Motor neuron (in vitro differentiated cells): ENCODE data around the gene LAPTM5. TPM values are rescaled to one million over a fixed set of nuclear protein-coding genes. Genes with fewer than 3 reads are reported as not detected.
A peak's percentile ranks its signal among the peaks of the same experiment; 100 is the strongest.

ENCODE experiments used
- ATAC-seq, 8 experiments: fragments of 200-7000 bp; cut with Tn5 transposase; replicated peaks in 6 of 8; 2 replicates each; pipeline ENCODE4 v1.8.0; 2021; ENCODE audit warnings: mild to moderate bottlenecking in 8 of 8, moderate library complexity in 8 of 8
- H3K27ac ChIP-seq, 2 donors: fragments of 250-450 bp; sonication (Bioruptor Pico); 2 replicates each; pipeline ENCODE4 v1.9.0; 2021; ENCODE audit warnings: antibody characterized with exemption in 2 of 2, mild to moderate bottlenecking in 2 of 2, moderate library complexity in 1 of 2
- H3K4me1 ChIP-seq, 2 donors: fragments of 250-450 bp; sonication (Bioruptor Pico); replicated peaks in 1 of 2; 2 replicates each; pipeline ENCODE4 v1.6.1; 2021; ENCODE audit warnings: antibody characterized with exemption in 2 of 2, mild to moderate bottlenecking in 2 of 2, moderate library complexity in 1 of 2
- H3K4me3 ChIP-seq, 5 donors: fragments of 250-450 bp; sonication (Bioruptor Pico); 2 replicates each; pipeline ENCODE4 v1.9.0; 2021; ENCODE audit warnings: antibody characterized with exemption in 5 of 5, mild to moderate bottlenecking in 5 of 5, moderate library complexity in 4 of 5
- WGBS, 10 experiments: fragments of 450-650 bp; shearing (Covaris generic); methylation state at CpG; one replicate each; pipeline ENCODE4 v1.0.0; 2022; 5-methylcytosine and 5-hydroxymethylcytosine counted together
- in situ Hi-C, 9 experiments: fragments of 400-800 bp; cut with MboI; loops; one replicate each; pipeline ENCODE4 v1.15.0; 2021; ENCODE audit warnings: low sequenced_read_pairs in 9 of 9, low pct_unique_long_range_greater_than_20kb in 2 of 9; ENCODE audit not compliant: unreplicated experiment in 9 of 9
- total RNA-seq, 8 experiments: library from RNA; unstranded; fragments of 300-600 nt; gene quantifications; 2 replicates each; pipeline versions ENCODE4 v1.2.3 to v1.2.4, GENCODE V29; 2022

The LAPTM5 gene
- total RNA-seq, 8 experiments from 2014 or later, result 0.31 to 2.3 (median 0.49) TPM; not detected in 1

DNA sequence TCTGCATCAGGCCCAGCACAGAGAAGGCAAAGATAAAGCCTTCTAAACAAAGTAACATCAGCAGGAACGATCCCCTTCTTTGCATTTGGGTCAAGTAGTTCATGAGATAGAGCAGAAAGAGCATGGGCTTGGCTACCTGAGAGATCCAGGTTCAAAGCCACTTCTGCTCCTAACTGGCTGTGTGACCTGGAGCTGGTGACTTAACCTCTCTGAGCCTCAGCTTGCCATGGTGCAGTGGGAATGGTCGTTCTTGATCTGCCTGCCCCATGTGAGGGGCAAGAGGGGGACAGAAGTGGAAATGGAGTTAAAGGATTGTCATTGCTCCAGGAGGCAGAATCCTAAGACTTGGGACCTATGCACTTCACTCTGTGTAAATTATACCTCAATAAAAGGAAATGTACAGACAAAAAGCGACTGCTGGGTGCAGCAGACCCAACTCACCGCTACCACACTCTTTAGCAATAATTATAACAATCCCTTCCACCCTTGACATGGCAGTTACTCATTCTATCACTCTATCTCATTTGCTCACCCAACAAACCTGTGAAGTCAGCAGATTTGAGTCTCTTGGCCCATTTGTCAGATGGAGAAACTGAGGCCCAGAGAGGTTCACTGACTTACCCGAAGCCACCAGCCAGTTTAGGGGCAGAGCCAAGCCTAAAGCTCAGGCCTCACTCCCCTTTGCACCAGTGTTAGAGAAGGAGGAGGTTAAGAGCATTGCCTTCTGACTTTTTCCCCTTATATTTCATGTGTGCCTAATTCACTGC is 32.7 kb downstream of the LAPTM5 start:
- in situ Hi-C loops, result loop anchor here in 7 of 9 experiments (10.0 to 25.0 kb wide), 4 partner anchors 50 to 1838 kb away; partner anchors contain the start of genes MECR (in 5 of the 7) and PTPRU (in 5 of the 7)
- Histone ChIP-seq H3K27ac (no peak overlapping the region), H3K4me1 (peaks cover 13 to 22% of the 10 kb centered on the region in 2 donors), H3K4me3 (no peak overlapping the region)
- ATAC-seq, result no peak
- 61 to 100% (median 81%) methylated on average over 1 to 5 of the region's 5 CpGs; no CpG with 5 or more reads in 3 of the 10 experiments for WGBS, 10 experiments

DNA sequence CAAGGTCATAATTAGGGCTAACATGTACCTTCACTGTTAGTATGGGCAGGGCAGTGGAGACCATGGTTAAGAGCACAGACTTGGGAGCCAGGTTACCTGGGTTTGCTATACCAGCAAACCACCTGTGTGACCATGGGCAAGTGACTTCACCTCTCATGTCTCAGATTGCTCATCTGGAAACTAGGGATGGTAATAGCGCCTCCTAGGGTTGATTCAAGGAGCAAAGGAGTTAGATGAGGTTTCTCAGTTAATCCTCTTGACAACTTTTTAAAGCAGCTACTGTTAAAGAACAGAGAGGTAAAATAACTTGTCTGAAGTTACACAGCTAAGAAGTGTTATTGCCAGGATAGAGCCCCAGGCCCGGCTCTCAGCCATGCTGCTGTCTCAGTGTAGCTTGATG is 33.4 kb downstream of the LAPTM5 start:
- no peak for ATAC-seq
- 92 to 100% (median 100%) methylated on average over 1 to 2 of the region's 2 CpGs; no CpG with 5 or more reads in 6 of the 10 experiments for WGBS, 10 experiments
- Histone ChIP-seq H3K27ac (no peak overlapping the region), H3K4me3 (no peak overlapping the region), H3K4me1 (peaks cover 17 to 27% of the 10 kb centered on the region in 2 donors)
- in situ Hi-C loops, result loop anchor here in 7 of 9 experiments (10.0 to 25.0 kb wide), 4 partner anchors 51 to 1837 kb away; partner anchors contain the start of genes MECR (in 5 of the 7) and PTPRU (in 5 of the 7)

DNA sequence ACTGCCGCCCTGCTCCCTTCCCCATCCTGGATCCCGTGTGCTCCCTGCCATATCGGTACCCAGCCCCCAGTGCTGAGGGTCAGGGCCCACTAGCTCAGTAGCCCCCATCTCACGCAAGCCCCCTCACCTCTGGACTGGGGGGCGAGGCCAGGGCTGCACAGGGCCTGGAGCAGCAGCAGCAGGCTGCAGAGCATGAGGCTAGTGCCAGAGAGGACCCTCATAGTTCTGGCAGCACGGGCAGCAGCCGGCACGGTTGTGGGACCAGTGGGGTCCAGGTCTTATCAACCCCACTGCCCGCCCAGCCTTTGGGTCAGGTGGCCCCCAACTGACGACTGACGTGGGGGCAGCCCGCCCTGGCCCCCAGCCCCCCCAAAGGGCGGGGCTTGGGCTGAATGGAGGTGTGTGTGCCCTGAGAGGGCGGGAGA is 34.2 kb downstream of the LAPTM5 start, which contains the start of gene MATN1:
Gene MATN1 (minus strand): TSS at position 255 of the 425 bp plus-strand sequence. CDS start 34 bp downstream, at position 221.
- 75 to 100% (median 92%) methylated on average over 1 to 4 of the region's 14 CpGs; no CpG with 5 or more reads in 7 of the 10 experiments for WGBS, 10 experiments
- peaks cover 20 to 22% of the 10 kb centered on the region in 2 donors for H3K4me1 ChIP-seq
- H3K27ac ChIP-seq, result no peak within 1 kb of the TSS
- no peak within 1 kb of the TSS for H3K4me3 ChIP-seq
- in situ Hi-C loops, result loop anchor here in 7 of 9 experiments (10.0 to 25.0 kb wide), 4 partner anchors 51 to 1836 kb away; partner anchors contain the start of genes MECR (in 5 of the 7) and PTPRU (in 5 of the 7)
- no peak for ATAC-seq

DNA sequence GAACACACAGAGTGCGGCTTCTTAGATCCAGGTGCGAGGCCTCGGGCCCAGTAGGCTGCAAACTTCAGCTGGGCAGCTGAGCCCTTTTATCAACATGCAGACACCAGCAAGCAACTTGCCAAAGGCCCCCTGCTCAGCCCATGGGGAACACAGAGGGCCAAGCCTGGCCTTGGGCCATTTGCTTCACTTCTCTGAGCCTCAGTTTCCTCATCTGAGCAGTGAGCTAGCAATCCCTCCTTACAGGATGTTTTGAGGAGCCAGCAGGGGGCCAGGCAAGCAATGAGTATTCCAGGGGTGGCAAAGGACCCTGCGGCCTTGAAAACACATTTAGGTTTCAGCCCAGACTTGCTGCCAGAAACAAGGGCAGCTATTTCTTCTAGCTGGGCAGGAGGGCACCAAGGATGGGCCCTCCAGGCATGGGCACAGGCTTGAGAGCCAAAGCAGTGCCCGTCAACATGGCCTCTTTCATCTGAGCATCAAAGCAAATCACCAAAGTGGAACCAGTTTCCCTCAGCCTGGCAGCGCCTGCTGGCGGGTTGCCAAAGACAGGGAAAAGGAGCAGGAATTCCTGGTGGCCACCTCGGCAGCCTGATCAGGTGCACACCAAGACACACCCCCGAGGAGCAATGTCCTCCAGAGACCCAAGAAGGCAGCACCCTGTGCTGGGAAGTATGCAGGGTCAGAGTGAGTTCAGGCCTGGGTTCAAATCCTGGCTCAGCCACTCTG is 35.6 kb downstream of the LAPTM5 start:
- 49 to 100% (median 91%) methylated on average over 1 to 9 of the region's 9 CpGs; no CpG with 5 or more reads in 3 of the 10 experiments for WGBS, 10 experiments
- ATAC-seq, result no peak
- Histone ChIP-seq H3K27ac (no peak overlapping the region), H3K4me3 (no peak overlapping the region), H3K4me1 (peaks cover 15% of the 10 kb centered on the region in 2 donors)
- in situ Hi-C loops, result loop anchor here in 7 of 9 experiments (10.0 to 25.0 kb wide), 4 partner anchors 53 to 1835 kb away; partner anchors contain the start of genes MECR (in 5 of the 7) and PTPRU (in 5 of the 7)

DNA sequence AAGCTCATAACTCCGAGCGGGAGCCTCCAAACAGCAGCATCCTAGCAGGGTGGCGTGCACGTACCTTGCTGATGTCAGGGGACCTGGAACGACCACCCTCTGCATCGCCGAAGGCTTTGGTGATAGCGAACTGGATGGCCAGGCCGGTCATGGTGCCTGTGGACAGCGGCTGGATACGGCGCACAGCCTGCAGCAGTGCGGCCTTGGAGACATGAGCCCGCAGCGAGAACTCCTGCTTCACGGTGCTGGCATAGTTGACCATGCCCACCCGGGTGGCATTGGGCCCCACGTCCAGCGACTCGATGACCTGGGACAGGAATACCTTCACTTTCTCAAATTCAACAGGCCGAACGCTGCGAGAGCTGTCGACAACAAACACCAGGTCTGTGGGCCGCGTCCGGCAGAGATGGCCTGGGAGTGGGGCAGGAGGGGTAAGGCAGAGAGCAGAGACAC is 36.2 kb downstream of the LAPTM5 start:
- no peak for ATAC-seq
- Histone ChIP-seq H3K4me3 (no peak overlapping the region), H3K27ac (no peak overlapping the region), H3K4me1 (peaks cover 14 to 15% of the 10 kb centered on the region in 2 donors)
- 87 to 95% (median 94%) methylated on average over 4 to 23 of the region's 27 CpGs; no CpG with 5 or more reads in 4 of the 10 experiments for WGBS, 10 experiments
- in situ Hi-C loops, result loop anchor here in 7 of 9 experiments (10.0 to 25.0 kb wide), 4 partner anchors 53 to 1834 kb away; partner anchors contain the start of genes MECR (in 5 of the 7) and PTPRU (in 5 of the 7)

DNA sequence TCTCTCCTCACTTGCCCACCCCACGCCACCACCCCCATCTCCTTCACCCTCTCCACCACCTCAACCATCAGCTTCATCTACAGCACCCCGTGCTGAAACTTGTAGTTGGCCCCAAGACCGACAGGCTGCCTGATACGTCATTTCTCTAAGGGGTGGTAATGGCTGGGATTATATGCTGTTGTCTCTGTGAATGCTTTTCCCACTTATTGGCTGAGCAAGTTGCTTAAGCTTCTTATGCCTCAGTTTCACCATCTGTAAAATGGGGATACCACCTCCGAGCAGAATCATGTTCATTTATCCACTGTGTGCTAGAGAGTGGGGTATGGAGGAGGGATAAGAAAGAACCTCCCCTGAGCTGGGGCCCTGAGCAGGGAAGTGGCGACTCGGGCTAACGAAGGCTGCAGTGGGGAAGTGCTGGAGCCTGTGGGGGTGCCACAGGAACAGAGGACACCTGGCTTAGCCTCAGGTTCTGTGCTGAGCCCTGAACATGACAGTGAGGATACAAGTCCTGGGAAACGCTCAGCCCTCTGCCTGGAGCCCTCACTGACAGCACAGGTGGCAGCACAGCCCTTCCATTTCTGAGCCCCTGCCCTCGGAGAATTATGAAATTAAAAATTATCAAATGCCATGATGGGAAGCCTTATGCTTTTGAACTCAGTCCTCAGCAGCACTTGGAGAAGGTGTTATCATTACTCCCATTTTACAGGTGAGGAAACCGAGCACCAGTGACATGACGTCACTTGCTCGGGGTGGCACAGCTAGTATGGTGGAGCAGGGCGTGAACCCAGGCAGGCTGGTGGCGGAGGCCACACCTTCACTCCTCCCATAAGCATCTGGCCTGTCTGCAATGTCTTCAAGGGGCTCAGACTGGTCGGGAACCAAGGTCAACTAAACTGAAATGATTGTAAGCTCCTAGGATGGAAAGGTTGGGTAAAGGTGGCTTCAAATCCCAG is 37.0 kb downstream of the LAPTM5 start:
- 59 to 96% (median 90%) methylated on average over 2 to 10 of the region's 16 CpGs; no CpG with 5 or more reads in 1 of the 10 experiments for WGBS, 10 experiments
- in situ Hi-C loops, result loop anchor here in 7 of 9 experiments (10.0 to 25.0 kb wide), 4 partner anchors 54 to 1833 kb away; partner anchors contain the start of genes MECR (in 5 of the 7) and PTPRU (in 5 of the 7)
- no peak overlapping the region for H3K4me3 ChIP-seq
- no peak for ATAC-seq
- peaks cover 6 to 8% of the 10 kb centered on the region in 2 donors for H3K4me1 ChIP-seq
- H3K27ac ChIP-seq, result no peak overlapping the region

DNA sequence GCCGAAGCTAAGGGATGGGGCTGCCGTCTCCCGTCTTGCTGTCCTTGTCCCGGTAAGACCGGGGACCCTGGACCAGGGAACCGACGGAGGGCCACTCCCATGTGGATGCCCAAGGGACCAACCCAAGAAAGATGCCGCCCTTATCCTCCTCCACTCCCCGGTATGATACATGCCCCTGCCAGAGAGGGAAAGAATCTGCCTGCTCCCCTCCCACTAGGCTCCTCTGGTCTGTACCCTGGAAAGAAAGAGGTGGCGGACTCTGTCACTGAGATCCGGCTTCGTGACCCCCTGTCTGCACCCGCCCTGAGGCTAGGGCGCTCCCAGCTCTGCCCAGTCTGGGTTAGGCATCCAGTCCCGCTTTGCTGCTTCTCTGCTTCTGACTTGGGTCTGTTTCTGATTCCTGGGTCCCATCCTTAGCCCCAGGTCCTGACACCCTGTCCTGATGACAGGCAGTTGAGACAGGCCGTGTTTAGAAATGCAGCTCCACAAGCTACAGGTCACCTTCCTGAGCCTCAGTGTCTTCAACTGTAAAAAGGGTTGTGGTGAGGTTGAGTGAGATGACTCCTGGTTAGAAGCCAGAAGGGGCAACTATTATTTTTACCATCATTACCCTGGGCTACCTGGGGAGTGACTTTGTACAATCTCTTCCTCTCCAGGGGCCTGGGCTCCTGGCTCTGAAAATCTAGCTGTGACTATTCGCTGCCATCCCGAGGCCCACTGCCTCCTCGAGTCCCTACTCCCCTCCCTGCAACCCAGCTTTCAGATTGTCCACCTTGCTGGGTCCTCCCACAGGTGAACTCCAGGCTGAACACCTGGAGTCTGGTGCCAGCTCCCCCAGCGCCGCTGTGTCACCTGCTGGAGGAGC is 37.9 kb downstream of the LAPTM5 start:
- WGBS, 10 experiments, result 30 to 71% (median 53%) methylated on average over 2 to 13 of the region's 21 CpGs; no CpG with 5 or more reads in 3 of the 10 experiments
- Histone ChIP-seq H3K4me1 (peaks cover 6 to 8% of the 10 kb centered on the region in 2 donors), H3K27ac (peak overlapping the region in 1 of 2 donors; percentile 98), H3K4me3 (peak overlapping the region in 4 of 5 donors; percentile 28 to 41 (median 36))
- ATAC-seq, result peak in 2 of 8 experiments; percentile 0 to 1
- in situ Hi-C loops, result loop anchor here in 7 of 9 experiments (10.0 to 25.0 kb wide), 4 partner anchors 55 to 1832 kb away; partner anchors contain the start of genes MECR (in 5 of the 7) and PTPRU (in 5 of the 7)

DNA sequence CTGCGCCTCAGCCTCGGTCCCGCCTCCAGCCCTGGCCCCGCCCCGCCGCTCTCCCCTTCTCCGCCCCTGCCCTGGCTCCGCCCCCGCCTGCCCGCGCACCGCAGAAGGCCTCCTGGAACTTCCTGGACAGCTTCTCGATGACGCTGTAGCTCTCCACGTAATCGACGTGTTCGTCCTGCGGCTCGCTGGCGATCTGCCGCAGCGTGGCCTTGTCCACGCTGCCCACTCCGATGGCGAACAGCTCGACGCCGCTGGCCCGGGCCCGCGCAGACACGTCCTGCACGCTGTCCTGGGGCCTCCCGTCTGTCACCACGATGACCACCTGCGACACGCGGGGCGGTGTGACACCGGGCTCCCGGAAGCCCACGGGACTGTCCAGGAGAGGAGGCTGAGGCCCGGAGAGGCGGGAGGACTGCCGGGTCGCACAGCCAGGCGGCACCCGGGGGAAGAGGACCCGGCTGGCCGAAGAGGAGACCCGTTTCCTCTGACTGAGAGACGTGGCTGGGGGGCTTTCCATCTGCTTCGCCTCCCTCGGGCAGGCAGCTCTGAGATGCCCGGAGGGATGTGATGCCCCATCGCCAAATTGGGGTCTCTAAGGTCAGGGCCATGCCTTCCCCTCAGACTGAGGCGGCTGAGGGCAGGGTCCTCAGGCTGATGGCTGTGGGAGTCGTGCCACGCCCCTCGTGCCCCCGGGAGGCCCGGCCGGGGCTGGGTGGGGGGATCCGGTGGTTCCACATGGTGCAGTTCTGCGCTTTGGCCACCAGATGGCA is 38.8 kb downstream of the LAPTM5 start:
- in situ Hi-C loops, result loop anchor here in 6 of 9 experiments (25.0 kb wide), 2 partner anchors 1482 to 1832 kb away; partner anchors contain the start of genes MECR (in 5 of the 6) and PTPRU (in 5 of the 6)
- WGBS, 10 experiments, result 0 to 8% (median 0%) methylated on average over 1 to 20 of the region's 66 CpGs; no CpG with 5 or more reads in 6 of the 10 experiments
- ATAC-seq, result peak; percentile 63 to 75 (median 66)
- H3K4me3 ChIP-seq, result peak overlapping the region; percentile 28 to 41 (median 31)
- peak overlapping the region; percentile 96 to 98 for H3K27ac ChIP-seq
- peaks cover 6 to 8% of the 10 kb centered on the region in 2 donors for H3K4me1 ChIP-seq

DNA sequence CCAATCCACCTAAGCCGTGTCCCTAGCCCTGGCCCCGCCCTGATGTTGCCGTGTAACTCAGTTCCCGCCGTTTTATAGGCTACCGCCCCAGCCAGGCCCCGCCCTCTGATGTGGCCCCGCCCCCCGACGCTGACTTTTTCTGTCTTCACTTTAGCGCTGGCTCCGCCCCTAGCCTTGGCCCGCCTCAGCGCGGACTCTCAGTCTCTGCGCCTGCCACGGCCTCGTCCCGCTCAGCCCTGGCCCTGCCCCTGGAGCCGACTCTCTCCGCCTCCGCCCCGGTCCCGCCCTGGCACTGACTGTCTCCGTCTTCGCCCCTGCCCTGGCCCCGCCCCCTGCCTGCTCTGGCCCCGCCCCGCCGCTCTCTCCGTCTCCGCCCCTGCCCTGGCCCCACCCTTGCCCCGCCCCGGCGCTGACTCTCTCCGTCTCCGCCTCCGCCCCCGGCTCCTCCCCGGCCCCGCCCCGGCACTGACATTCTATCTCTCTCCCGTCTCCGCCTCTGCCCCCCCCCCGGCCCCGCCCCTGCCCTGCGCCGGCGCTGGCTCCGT is 39.4 kb downstream of the LAPTM5 start:
- peak overlapping the region; percentile 20 to 34 (median 27) for H3K4me3 ChIP-seq
- H3K4me1 ChIP-seq, result peaks cover 12 to 14% of the 10 kb centered on the region in 2 donors
- in situ Hi-C loops, result loop anchor here in 6 of 9 experiments (25.0 kb wide), 2 partner anchors 1481 to 1831 kb away; partner anchors contain the start of genes MECR (in 5 of the 6) and PTPRU (in 5 of the 6)
- peak overlapping the region; percentile 19 to 72 for H3K27ac ChIP-seq
- ATAC-seq, result peak; percentile 77 to 91 (median 85)
- WGBS, 10 experiments, result no CpG with 5 or more reads among the region's 50 CpGs
